Measurements from ENCODE around the gene TRIM7. TPM values are rescaled to one million over a fixed set of nuclear protein-coding genes. Genes with fewer than 3 reads are reported as not detected.
A peak's percentile ranks its signal among the peaks of the same experiment; 100 is the strongest.

TRIM7 gene
- total RNA-seq, 1 donor from 2014 or later, result 1.8 TPM

DNA sequence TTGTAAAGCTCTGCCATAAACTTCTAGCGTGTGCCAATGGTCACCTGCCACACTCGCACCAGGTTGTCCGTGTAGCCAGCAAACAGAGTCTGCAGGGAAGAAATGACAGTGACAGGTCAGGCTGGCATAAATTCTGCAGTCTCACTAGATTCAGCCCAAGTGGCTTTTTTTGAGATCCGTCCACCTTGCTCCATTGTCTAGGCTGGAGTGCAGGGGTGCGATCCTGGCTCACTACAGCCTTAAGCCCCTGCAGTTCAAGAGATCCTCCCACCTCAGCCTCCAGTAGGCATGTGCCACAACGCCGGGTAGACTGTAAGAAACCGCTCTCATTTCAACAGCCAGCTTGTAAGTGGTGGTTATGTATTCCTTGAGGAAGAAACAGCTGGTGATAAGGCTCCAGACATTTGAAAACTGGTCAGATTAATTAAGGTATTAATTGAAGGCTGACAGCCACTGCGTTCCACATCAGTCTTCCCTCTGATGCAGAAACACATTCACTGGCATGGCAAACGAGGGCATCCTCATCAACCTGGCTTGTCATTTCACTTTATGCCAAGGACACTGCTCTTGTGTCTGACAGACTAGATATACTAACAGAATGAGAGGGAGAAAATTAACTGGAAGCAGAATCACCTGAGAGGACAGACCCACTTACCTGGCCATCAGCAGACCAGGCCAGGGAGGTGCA is 32.1 kb upstream of the TRIM7 start:
- Mint-ChIP-seq H3K9me3 (no peaks in the 10 kb centered on the region), H3K27ac (no peak overlapping the region), H3K4me3 (no peak overlapping the region), H3K27me3 (ENCODE audit: insufficient read depth) (no peaks in the 10 kb centered on the region), H3K36me3 (ENCODE audit: low read depth) (peaks cover 65% of the 10 kb centered on the region), H3K4me1 (ENCODE audit: low read depth) (peaks cover 32% of the 10 kb centered on the region)
- intact Hi-C loops (cut with micrococcal nuclease), result no loop called here
- DNase-seq (ENCODE audit: low spot score), result no peak

DNA sequence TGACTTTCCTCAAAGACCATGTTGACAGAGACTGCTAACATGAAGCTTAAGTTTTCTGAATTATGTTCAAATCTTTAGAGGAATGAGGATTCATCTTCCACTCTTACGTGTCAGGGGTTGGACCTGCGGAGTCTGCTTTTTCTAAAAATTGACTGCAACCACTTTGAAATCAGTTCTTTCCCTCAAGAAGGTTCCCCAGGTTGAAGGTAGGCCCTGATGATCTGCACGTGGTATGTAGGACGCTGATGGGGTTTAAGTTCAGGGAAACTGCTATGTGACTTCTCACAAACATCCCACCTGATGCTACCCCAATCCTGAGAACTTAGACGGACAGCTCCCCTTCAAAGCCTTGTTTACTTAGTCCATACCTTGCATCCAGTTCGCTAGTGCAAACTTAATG is 31.5 kb upstream of the TRIM7 start:
- intact Hi-C loops (cut with micrococcal nuclease), result no loop called here
- Mint-ChIP-seq H3K9me3 (no peaks in the 10 kb centered on the region), H3K27ac (peak overlapping the region; percentile 21), H3K36me3 (ENCODE audit: low read depth) (peaks cover 62% of the 10 kb centered on the region), H3K4me3 (no peak overlapping the region), H3K4me1 (ENCODE audit: low read depth) (peaks cover 26% of the 10 kb centered on the region), H3K27me3 (ENCODE audit: insufficient read depth) (no peaks in the 10 kb centered on the region)
- DNase-seq (ENCODE audit: low spot score), result no peak

DNA sequence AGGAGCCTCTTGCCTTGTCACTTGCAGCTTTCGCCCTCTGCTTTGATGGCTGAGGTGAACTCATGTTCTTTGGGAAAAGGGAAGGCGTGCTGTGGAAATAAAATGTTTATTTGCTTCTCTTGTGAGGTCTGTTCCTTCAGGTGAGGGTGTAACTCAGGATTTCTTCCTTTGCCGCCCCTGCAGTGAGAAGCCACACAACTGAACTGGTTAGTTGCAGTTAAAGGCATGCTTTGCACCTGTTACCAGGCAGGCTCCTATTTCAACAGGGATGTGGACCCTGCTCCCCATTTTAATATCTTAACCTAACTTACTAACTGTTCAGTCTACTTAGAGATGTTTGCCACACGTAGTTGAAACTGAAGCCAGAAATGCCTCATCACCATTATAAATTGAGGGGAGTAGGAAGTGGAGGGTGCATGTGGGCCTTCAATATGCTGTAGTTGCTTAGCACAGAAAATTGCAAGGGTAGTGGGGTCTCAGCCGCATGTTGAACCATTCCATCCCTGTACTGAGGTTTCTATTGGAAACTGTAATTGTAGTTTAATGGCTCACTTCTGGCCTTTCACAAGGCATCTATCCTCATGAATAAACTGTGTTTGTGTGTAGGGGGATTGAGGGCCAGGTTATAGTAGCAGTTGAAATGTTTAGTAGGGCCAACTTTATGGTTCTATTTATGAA is 30.8 kb upstream of the TRIM7 start:
- no peaks in the 10 kb centered on the region for H3K27me3 Mint-ChIP-seq (ENCODE audit: insufficient read depth)
- H3K27ac Mint-ChIP-seq, result no peak overlapping the region
- H3K9me3 Mint-ChIP-seq, result no peaks in the 10 kb centered on the region
- peaks cover 22% of the 10 kb centered on the region for H3K4me1 Mint-ChIP-seq (ENCODE audit: low read depth)
- DNase-seq (ENCODE audit: low spot score), result no peak
- no peak overlapping the region for H3K4me3 Mint-ChIP-seq
- intact Hi-C loops (cut with micrococcal nuclease), result no loop called here
- H3K36me3 Mint-ChIP-seq (ENCODE audit: low read depth), result peaks cover 59% of the 10 kb centered on the region

DNA sequence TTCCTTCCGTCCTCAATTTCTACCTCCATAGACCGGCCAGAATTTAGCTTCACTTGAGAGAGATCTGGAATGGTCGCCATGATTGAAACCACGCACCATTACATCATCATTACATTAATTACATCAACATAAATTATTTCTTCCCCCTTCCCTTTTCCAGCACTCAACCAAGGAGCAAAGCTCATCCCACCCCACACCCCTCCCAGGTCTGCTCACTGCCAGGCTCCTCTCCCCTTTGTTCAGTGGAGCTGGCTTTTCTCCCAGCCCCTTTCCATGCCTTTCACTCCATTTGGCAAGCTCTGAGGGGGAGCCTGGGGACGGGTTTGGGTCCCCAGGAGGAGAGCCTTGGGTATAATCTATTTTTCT is 30.3 kb upstream of the TRIM7 start:
- peaks cover 22% of the 10 kb centered on the region for H3K4me1 Mint-ChIP-seq (ENCODE audit: low read depth)
- peak overlapping the region; percentile 29 for H3K27ac Mint-ChIP-seq
- H3K4me3 Mint-ChIP-seq, result no peak overlapping the region
- intact Hi-C loops (cut with micrococcal nuclease), result no loop called here
- H3K9me3 Mint-ChIP-seq, result no peaks in the 10 kb centered on the region
- H3K27me3 Mint-ChIP-seq (ENCODE audit: insufficient read depth), result no peaks in the 10 kb centered on the region
- no peak for DNase-seq (ENCODE audit: low spot score)
- H3K36me3 Mint-ChIP-seq (ENCODE audit: low read depth), result peaks cover 56% of the 10 kb centered on the region

DNA sequence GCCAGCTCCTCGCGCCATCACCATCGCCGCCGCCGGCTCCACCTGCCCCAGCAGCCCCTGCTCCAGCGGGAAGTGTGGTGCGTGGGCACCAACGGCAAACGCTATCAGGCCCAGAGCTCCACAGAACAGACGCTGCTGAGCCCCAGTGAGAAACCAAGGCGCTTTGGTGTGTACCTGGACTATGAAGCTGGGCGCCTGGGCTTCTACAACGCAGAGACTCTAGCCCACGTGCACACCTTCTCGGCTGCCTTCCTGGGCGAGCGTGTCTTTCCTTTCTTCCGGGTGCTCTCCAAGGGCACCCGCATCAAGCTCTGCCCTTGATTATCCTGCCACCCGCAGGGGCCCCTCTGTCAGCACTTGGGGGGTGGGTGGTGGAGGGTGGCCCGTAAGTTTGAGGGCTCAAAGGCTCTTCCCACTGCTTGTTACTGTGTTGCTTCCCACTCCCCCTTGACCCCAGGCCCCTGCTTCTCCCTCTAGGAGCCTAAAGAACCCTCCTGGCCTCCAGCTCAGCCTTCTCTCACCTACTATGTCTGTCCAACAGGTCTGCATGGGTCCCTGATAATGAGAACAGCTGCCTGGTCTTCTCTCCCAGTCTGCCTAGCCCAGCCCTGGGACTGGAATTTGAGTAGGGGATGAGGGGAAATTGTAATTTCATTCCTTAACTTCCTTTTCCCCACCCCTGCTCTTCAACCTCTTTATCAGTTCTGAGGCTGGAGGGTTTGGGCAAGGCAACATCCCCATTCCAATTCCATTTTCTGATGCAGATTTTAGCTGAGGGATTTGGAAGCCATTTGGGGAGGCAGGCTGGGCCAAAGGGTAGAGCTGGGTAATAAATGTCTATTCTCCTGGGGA is 29.7 kb upstream of the TRIM7 start:
- Mint-ChIP-seq H3K27ac (peak overlapping the region; percentile 61), H3K27me3 (ENCODE audit: insufficient read depth) (no peaks in the 10 kb centered on the region), H3K9me3 (no peaks in the 10 kb centered on the region), H3K4me1 (ENCODE audit: low read depth) (peaks cover 26% of the 10 kb centered on the region), H3K4me3 (no peak overlapping the region), H3K36me3 (ENCODE audit: low read depth) (peaks cover 58% of the 10 kb centered on the region)
- DNase-seq (ENCODE audit: low spot score), result no peak
- intact Hi-C loops (cut with micrococcal nuclease), result no loop called here

DNA sequence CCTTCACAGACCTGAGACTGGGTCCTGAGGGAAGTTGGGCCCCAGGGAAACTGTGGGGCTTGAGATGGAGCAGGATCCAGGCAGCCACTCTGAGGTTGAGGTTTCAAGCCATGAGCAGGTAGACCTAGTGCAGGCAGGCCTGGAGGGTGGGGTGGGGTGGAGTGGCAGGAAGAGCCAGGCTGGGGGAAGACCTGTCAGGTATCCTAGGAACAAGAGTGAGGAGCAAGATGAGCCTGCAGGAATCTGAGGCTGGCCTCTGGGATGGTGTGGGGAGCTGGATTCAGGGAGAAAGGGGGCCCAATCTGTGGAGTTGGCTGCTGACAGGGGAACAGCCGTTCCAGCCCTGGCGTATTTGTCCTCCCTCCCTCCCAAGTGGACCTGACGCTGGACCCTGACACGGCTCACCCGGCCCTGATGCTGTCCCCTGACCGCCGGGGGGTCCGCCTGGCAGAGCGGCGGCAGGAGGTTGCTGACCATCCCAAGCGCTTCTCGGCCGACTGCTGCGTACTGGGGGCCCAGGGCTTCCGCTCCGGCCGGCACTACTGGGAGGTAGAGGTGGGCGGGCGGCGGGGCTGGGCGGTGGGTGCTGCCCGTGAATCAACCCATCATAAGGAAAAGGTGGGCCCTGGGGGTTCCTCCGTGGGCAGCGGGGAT is 28.9 kb upstream of the TRIM7 start:
- intact Hi-C loops (cut with micrococcal nuclease), result no loop called here
- DNase-seq (ENCODE audit: low spot score), result no peak
- no peak overlapping the region for H3K27ac Mint-ChIP-seq
- H3K9me3 Mint-ChIP-seq, result no peaks in the 10 kb centered on the region
- no peak overlapping the region for H3K4me3 Mint-ChIP-seq
- H3K4me1 Mint-ChIP-seq (ENCODE audit: low read depth), result peaks cover 27% of the 10 kb centered on the region
- H3K27me3 Mint-ChIP-seq (ENCODE audit: insufficient read depth), result no peaks in the 10 kb centered on the region
- peaks cover 58% of the 10 kb centered on the region for H3K36me3 Mint-ChIP-seq (ENCODE audit: low read depth)

DNA sequence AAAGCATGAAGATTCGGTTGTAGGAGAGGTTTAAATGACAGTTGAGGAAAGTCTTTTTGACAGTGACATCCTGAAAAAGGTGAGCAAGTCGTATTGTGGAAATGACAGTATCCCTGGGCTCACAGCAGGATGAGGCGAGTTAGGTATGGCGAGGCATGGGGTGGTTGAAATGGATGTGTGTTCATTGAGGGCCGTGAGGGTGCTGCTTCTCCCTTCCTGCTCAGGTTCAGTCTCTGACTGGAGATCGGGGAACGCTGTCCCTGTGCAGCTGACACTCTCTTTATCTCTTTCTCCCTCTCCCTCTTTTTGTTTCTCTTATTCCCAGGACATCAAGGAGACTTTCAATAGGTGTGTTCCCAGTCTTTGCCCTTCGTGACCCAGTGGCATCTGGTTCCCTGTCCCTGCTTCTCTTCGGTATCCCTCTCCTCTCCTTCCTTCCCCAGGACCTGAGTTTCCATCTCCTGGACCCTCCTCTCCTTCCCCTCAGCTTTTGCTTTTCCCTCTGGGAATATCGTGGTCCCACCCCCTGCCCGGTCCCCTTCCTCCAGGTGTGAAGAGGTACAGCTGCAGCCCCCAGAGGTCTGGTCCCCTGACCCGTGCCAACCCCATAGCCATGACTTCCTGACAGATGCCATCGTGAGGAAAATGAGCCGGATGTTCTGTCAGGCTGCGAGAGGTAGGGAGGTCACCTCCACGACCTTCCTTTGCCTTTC is 28.2 kb upstream of the TRIM7 start:
- intact Hi-C loops (cut with micrococcal nuclease), result no loop called here
- peaks cover 22% of the 10 kb centered on the region for H3K4me1 Mint-ChIP-seq (ENCODE audit: low read depth)
- no peaks in the 10 kb centered on the region for H3K27me3 Mint-ChIP-seq (ENCODE audit: insufficient read depth)
- H3K9me3 Mint-ChIP-seq, result no peaks in the 10 kb centered on the region
- DNase-seq (ENCODE audit: low spot score), result no peak
- peak overlapping the region; percentile 38 for H3K27ac Mint-ChIP-seq
- peaks cover 52% of the 10 kb centered on the region for H3K36me3 Mint-ChIP-seq (ENCODE audit: low read depth)
- H3K4me3 Mint-ChIP-seq, result no peak overlapping the region

DNA sequence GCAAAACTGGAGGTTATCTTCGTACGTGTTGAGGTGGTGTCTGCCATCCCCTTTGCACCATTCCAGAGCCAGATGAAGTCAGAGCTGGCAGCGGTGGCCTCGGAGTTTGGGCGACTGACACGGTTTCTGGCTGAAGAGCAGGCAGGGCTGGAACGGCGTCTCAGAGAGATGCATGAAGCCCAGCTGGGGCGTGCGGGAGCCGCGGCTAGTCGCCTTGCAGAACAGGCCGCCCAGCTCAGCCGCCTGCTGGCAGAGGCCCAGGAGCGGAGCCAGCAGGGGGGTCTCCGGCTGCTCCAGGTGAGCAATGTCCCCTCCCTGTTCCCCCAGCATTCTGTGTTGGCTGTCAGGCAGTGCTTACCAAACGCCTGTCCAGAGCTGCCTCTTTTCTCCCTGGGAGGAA is 27.6 kb upstream of the TRIM7 start:
- Mint-ChIP-seq H3K4me3 (no peak overlapping the region), H3K9me3 (no peaks in the 10 kb centered on the region), H3K36me3 (ENCODE audit: low read depth) (peaks cover 46% of the 10 kb centered on the region), H3K27me3 (ENCODE audit: insufficient read depth) (no peaks in the 10 kb centered on the region), H3K27ac (no peak overlapping the region), H3K4me1 (ENCODE audit: low read depth) (peaks cover 15% of the 10 kb centered on the region)
- intact Hi-C loops (cut with micrococcal nuclease), result no loop called here
- DNase-seq (ENCODE audit: low spot score), result no peak

DNA sequence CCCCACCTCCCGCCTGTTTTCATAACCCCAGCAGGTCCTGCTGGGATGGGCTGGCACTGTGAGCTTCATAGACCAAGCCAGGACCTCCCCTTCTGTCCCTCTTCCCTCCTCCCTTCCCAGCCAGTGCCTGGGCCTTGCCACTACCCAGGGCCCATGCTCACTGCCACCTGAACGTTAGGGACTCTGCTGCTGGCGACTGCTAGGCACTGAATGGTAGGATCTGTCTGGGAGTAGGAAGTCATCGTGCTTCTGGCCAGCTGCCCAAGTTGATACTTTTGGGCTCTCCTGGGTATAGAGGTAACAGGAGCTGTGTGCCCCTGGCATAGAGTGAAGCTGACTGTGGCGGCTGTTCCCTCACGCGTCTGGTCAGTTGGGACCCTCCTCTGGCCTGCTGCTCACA is 26.4 kb upstream of the TRIM7 start:
- H3K9me3 Mint-ChIP-seq, result no peaks in the 10 kb centered on the region
- H3K36me3 Mint-ChIP-seq (ENCODE audit: low read depth), result peaks cover 34% of the 10 kb centered on the region

DNA sequence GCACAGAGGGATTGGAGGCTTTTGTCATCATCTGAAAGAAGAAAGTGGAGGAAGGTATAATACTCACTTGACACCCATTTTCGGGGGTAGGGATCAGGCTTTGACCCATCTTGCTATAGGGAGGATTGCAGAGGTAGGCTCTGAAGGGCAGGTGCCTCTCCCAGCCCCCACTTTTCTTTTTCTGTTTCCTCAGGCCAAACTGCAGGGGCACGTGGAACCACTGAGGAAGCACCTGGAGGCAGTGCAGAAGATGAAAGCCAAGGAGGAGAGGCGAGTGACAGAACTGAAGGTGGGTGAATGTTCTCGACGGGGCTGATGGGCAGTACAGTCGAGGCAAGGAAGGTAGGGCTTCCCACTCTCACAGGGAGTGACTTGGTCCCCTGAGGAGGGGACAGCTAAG is 25.6 kb upstream of the TRIM7 start:
- intact Hi-C loops (cut with micrococcal nuclease), result no loop called here
- no peaks in the 10 kb centered on the region for H3K27me3 Mint-ChIP-seq (ENCODE audit: insufficient read depth)
- no peak for DNase-seq (ENCODE audit: low spot score)
- H3K36me3 Mint-ChIP-seq (ENCODE audit: low read depth), result peaks cover 26% of the 10 kb centered on the region
- H3K9me3 Mint-ChIP-seq, result no peaks in the 10 kb centered on the region
- H3K4me3 Mint-ChIP-seq, result no peak overlapping the region
- no peak overlapping the region for H3K27ac Mint-ChIP-seq
- peaks cover 15% of the 10 kb centered on the region for H3K4me1 Mint-ChIP-seq (ENCODE audit: low read depth)

More for the DNA sequence above, 26.4 kb upstream of the TRIM7 start:
- intact Hi-C loops (cut with micrococcal nuclease), result no loop called here
- no peak overlapping the region for H3K4me3 Mint-ChIP-seq
- no peak for DNase-seq (ENCODE audit: low spot score)
- peak overlapping the region; percentile 27 for H3K27ac Mint-ChIP-seq
- no peaks in the 10 kb centered on the region for H3K27me3 Mint-ChIP-seq (ENCODE audit: insufficient read depth)
- peaks cover 12% of the 10 kb centered on the region for H3K4me1 Mint-ChIP-seq (ENCODE audit: low read depth)

DNA sequence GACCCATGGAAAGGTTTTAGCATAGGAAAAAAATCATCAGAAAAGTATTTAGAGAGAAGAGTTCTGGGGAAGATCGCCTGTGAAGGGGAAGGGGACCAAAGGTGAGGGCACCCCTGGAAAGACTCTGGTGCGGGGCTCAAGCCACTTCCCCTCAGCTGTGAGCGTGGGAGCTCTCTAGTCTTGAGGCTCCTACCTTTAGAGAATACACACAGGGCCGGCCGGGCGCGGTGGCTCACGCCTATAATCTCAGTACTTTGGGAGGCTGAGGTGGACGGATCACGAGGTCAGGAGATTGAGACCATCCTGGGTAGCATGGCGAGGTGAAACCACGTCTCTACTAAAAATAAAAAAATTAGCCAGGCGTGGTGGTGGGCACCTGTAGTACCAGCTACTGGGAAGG is 25.0 kb upstream of the TRIM7 start:
- Mint-ChIP-seq H3K9me3 (no peaks in the 10 kb centered on the region), H3K36me3 (ENCODE audit: low read depth) (peaks cover 21% of the 10 kb centered on the region), H3K4me1 (ENCODE audit: low read depth) (peaks cover 21% of the 10 kb centered on the region), H3K4me3 (no peak overlapping the region), H3K27me3 (ENCODE audit: insufficient read depth) (no peaks in the 10 kb centered on the region), H3K27ac (peak overlapping the region; percentile 79)
- DNase-seq (ENCODE audit: low spot score), result no peak
- intact Hi-C loops (cut with micrococcal nuclease), result no loop called here
